Kidney (tissue), 14 donors: ENCODE measurements around the gene C6orf120. TPM values are rescaled to one million over a fixed set of nuclear protein-coding genes. Genes with fewer than 3 reads are reported as not detected.

Experiments used
- DNase-seq, 5 donors: peaks; one replicate each; pipeline ENCODE4 v3.0.0-alpha.2; 2013 to 2020
- FAIRE-seq: peaks from 2 replicates; lab custom pipeline; 2012; peaks lifted over from hg19 to GRCh38; lab: Jason Lieb, UNC
- H3K27ac ChIP-seq, 2 donors: one replicate each; pipeline ENCODE4 v1.7.0; 2013; ENCODE audit warnings: low read depth in 2 of 2, low read length in 2 of 2, inconsistent platforms in 1 of 2
- H3K27me3 ChIP-seq: one replicate; pipeline ENCODE4 v1.7.1; 2013; ENCODE audit warnings: low read length, inconsistent platforms; ENCODE audit not compliant: control insufficient read depth, insufficient read depth
- H3K36me3 ChIP-seq, 3 donors: one replicate each; pipeline versions ENCODE4 v1.7.0 to v1.7.1; 2013; ENCODE audit warnings: low read length in 3 of 3, control low read depth in 1 of 3, inconsistent platforms in 1 of 3; ENCODE audit not compliant: insufficient read depth in 3 of 3, control insufficient read depth in 2 of 3
- H3K4me1 ChIP-seq, 3 donors: one replicate each; pipeline versions ENCODE4 v1.7.0 to v1.7.1; 2013; ENCODE audit warnings: low read length in 3 of 3, inconsistent platforms in 1 of 3, low read depth in 1 of 3; ENCODE audit not compliant: control insufficient read depth in 2 of 3, insufficient read depth in 2 of 3
- H3K4me3 ChIP-seq, 3 donors: one replicate each; pipeline versions ENCODE4 v1.7.0 to v1.8.1; 2013; ENCODE audit warnings: low read length in 3 of 3, control low read depth in 1 of 3, inconsistent platforms in 1 of 3
- H3K9ac ChIP-seq, 3 donors: one replicate each; pipeline versions ENCODE4 v1.7.0 to v1.7.1; 2013; ENCODE audit warnings: low read length in 3 of 3, control low read depth in 1 of 3, inconsistent platforms in 1 of 3
- H3K9me3 ChIP-seq, 3 donors: one replicate each; pipeline versions ENCODE4 v1.7.0 to v1.7.1; 2013; ENCODE audit warnings: low read length in 3 of 3, control low read depth in 1 of 3, inconsistent platforms in 1 of 3; ENCODE audit not compliant: control insufficient read depth in 2 of 3, insufficient read depth in 1 of 3
- intact Hi-C: fragments of 100-400 bp; cut with DNase I; formaldehyde crosslinking; loops from one replicate; pipeline ENCODE4 v1.11.1; 2022
- polyA plus RNA-seq: library from polyadenylated mRNA; stranded (reverse); fragments of 350-450 nt; fragmentation: Illumina TruSeq; extraction: RNeasy Lipid Tissue Mini Kit (QIAGEN cat#74804); gene quantifications from one replicate; pipeline ENCODE4 v1.2.3, GENCODE V29; 2014; ENCODE audit warnings: low read depth, low replicate concordance; ENCODE audit not compliant: insufficient read depth
- total RNA-seq: library from RNA; stranded (reverse); fragmentation: NEBNext Ultra II Directional; extraction: Animal tissue kit (Norgen Biotek cat#: 25700); gene quantifications from one replicate; pipeline ENCODE4 v1.2.1, GENCODE V29; 2021
- TF ChIP-seq, protein P1 (sequence below): IDR thresholded peaks from 3 replicates; pipeline ENCODE4 v1.5.1; 2012; ENCODE audit warnings: mild to moderate bottlenecking, moderate library complexity, borderline replicate concordance; ENCODE audit not compliant: insufficient read depth; ENCODE audit errors: extremely low read depth
- donor health status: control.
- donor health status: control.
- donor health status: control.
- donor health status: control.
- donor health status: control.
- donor health status: DM: yes; HTN: yes; CAD: no.
- donor health status: Normal renal cell carcinoma (clear cell type).

Gene C6orf120
- total and polyA plus RNA-seq, 2 donors from 2014 or later, result 10.9 to 23.1 TPM

DNA sequence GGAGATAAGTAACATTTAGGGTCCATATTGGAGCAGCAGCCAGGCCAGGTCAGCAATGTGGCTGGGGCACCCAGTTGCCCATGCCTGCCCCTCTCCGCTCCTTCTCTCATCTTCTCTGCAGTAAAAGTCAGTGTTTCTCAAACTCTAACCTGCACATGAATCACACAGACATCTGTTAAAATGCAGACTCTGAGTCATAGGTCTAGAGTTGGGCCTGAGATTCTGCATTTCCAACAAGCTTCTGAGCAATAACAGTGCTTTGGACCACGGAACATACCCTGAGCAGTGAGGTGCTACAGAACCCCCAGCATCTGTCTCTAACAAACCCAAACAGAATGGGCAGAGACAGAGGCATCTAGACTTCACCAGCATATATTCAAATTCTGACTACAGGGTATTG is 12.3 kb downstream of the C6orf120 start:
- Histone ChIP-seq H3K4me1 (peaks cover 0 to 6% (median 0%) of the 10 kb centered on the region in 3 donors), H3K9ac (no peak overlapping the region), H3K9me3 (no peaks in the 10 kb centered on the region), H3K27ac (no peak overlapping the region), H3K36me3 (peaks cover 10 to 42% (median 16%) of the 10 kb centered on the region in 3 donors), H3K4me3 (no peak overlapping the region), H3K27me3 (no peaks in the 10 kb centered on the region)
- TF ChIP-seq, protein P1, sequence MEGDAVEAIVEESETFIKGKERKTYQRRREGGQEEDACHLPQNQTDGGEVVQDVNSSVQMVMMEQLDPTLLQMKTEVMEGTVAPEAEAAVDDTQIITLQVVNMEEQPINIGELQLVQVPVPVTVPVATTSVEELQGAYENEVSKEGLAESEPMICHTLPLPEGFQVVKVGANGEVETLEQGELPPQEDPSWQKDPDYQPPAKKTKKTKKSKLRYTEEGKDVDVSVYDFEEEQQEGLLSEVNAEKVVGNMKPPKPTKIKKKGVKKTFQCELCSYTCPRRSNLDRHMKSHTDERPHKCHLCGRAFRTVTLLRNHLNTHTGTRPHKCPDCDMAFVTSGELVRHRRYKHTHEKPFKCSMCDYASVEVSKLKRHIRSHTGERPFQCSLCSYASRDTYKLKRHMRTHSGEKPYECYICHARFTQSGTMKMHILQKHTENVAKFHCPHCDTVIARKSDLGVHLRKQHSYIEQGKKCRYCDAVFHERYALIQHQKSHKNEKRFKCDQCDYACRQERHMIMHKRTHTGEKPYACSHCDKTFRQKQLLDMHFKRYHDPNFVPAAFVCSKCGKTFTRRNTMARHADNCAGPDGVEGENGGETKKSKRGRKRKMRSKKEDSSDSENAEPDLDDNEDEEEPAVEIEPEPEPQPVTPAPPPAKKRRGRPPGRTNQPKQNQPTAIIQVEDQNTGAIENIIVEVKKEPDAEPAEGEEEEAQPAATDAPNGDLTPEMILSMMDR, result no peak
- FAIRE-seq (no peak), DNase-seq (no peak)
- intact Hi-C loops, result no loop called here

DNA sequence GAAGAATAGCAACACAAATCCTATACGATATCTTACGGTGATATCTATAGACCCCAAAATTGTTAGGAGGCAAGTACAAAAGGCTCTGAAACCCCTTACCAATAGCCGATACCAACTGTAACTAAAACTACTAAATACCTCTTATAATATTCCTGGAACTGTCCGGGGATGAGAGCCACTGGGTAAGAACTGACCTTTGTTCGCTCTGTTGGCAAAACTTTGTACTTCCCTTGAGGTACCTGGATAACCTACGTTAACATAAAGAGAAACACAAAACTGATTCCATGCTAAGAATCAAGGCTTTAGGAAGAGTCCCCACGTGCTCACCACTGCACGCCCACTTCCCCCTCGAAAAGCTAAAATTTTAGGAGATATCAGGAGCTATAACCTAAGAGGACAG is 12.7 kb downstream of the C6orf120 start:
- Histone ChIP-seq H3K36me3 (peaks cover 10 to 39% (median 16%) of the 10 kb centered on the region in 3 donors), H3K27ac (no peak overlapping the region), H3K9me3 (no peaks in the 10 kb centered on the region), H3K4me1 (peaks cover 0 to 4% (median 0%) of the 10 kb centered on the region in 3 donors), H3K9ac (no peak overlapping the region), H3K4me3 (no peak overlapping the region), H3K27me3 (no peaks in the 10 kb centered on the region)
- TF ChIP-seq, protein P1, result no peak
- DNase-seq, result no peak
- FAIRE-seq, result no peak
- intact Hi-C loops, result no loop called here

DNA sequence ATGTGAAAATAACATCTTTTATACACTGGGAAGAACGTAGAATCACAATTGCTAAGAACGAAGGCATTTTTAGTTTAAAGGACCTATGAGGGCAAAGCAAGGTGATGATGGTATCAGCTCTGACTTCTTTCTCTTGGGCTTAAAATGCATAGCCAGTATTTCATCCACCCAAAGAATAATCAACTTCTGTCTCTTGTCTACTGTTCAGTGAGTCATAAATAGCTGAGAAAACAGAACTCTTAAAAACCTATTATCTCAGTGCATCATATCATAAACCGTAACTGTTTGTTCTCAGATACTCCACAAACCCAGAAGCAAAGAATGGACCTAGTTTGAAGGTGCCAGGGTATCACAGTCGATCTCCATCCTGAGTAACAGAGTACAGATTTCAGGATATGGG is 17.2 kb downstream of the C6orf120 start:
- DNase-seq, result no peak

More for the DNA sequence above, 17.2 kb downstream of the C6orf120 start:
- H3K4me1 ChIP-seq, result peaks cover 0 to 7% (median 2%) of the 10 kb centered on the region in 3 donors
- no peak overlapping the region for H3K4me3 ChIP-seq
- intact Hi-C loops, result no loop called here
- H3K36me3 ChIP-seq, result peaks cover 4 to 14% (median 8%) of the 10 kb centered on the region in 3 donors
- H3K27me3 ChIP-seq, result no peaks in the 10 kb centered on the region
- H3K9ac ChIP-seq, result no peak overlapping the region
- TF ChIP-seq, protein P1, result no peak
- no peaks in the 10 kb centered on the region for H3K9me3 ChIP-seq
- no peak for FAIRE-seq
- no peak overlapping the region for H3K27ac ChIP-seq
